GM21576 (cell line): ENCODE measurements around the gene OR1L6.

ENCODE experiments used
- ATAC-seq: cut with Tn5 transposase; IDR thresholded peaks from one replicate; pipeline ENCODE4 v1.9.1; 2021; ENCODE audit warnings: mild to moderate bottlenecking, moderate library complexity; ENCODE audit not compliant: unreplicated experiment

The OR1L6 gene, protein sequence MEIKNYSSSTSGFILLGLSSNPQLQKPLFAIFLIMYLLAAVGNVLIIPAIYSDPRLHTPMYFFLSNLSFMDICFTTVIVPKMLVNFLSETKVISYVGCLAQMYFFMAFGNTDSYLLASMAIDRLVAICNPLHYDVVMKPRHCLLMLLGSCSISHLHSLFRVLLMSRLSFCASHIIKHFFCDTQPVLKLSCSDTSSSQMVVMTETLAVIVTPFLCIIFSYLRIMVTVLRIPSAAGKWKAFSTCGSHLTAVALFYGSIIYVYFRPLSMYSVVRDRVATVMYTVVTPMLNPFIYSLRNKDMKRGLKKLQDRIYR

DNA sequence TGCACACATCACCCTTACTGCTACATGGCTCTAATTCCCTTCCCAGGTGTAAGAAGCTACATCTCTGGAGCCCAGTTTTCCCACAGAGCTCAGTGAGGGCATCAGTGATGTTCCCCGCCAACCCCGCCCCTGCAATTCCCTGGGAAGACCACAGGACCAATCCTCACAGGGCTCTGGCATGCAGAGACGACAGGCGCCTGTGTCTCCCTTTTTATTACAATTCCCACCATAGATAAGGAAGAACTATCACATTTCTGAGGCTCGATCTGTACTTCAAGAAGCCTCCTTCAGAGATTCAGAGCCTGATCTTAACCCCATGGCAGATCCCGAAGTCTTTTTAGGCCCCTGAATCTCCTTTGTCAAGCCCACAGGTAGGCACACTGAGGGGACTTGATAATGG is at the start of gene OR1L6:
Gene OR1L6, plus strand, starts transcription at position 301 of the 400 bp plus-strand sequence. CDS start 7,545 bp downstream, outside the sequence.
- ATAC-seq = no peak

DNA sequence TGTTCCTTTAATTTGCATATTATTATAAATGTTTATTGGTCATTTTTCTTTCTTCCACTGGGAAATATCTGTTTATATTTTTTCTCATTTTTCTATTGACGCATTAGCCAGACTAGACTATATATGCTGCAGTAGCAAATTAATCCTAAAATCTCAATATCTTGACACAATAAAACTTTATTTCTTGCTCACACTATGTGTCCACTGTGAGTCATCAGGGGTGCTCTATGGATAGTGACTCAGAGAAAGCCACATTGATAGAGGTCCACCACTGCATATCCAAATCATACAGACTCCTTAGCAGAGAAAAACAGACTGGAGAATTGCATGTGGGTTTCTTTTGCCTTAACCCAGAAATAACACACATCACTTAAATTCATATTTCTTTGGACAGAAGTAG is 46.4 kb upstream of the OR1L6 start:
- no peak for ATAC-seq

DNA sequence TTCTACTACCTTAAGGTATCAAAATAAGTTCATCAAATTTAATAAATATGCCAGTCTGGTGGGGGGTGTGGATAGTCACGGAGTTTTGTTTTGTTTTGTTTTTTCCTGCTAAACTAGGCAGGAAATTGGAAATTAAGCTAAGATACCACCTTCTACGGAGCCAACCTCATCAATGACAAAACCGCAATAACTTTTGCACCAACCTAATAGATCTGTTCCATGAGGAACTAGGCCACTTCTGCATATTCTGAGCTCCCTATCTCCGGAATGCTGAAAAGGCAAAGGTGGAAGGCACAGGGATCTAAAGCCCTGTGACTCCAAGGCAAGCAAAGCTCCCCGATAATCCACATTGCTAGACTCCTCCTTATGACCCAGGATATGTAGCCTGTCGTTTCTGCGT is 24.1 kb upstream of the OR1L6 start:
- ATAC-seq = no peak

DNA sequence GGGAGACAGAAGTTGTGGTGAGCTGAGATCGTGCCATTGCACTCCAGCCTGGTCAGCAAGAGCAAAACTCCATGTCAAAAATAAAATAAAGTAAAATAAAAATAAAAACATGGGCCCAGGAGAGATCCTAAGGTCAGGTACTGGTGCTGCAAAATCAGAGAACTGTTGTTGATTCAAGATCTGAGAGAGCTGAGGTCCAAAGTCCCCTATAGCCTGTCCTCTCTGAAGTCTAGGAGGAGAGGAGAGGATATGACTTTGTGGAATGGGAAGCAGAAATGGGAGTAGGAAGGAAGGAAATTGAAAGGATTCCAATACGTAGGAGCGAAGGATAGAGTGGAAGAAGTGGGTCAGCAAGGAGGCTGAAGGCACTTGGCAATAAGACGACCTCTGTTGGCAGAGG is 22.9 kb upstream of the OR1L6 start:
- ATAC-seq = no peak

DNA sequence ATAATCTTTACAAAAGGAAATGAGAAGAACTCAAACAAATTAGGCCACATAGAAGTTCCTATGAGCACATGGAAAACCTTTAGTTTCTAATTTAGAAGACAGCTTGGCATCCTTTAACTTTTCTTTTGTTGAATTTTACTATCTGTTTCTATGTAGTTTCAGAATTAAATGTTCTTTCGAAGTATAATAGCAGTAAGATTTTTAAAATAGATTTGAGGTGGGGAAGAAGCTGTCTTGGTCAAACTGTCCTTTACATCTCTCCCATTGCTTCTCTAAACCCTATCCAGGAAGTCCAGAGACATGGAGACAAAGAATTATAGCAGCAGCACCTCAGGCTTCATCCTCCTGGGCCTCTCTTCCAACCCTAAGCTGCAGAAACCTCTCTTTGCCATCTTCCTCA is 18.4 kb upstream of the OR1L6 start, which contains the start of gene OR1L4:
Gene OR1L4, plus strand, starts transcription at position 301 of the 400 bp plus-strand sequence. Its CDS starts 0 bp downstream, at position 301.
- no peak for ATAC-seq

DNA sequence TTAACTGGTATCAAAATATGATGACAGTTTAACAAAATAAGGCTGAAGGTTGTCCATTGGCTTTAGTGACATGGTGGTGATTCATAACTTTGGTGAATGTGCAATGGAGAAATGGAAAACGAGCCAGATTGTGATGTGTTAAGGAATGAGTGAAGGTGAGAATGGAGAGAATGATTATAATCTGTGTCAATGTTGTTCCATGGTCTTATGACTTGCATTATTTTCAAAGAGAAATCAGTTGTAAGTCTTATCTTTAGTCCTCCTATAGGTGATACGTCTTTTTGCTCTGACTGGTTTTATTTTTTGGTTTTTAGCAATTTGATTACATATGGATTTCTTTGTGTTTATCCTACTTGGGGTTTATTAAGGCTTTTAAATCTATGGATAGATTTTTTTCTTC is 12.7 kb downstream of the OR1L6 start:
- ATAC-seq = no peak

DNA sequence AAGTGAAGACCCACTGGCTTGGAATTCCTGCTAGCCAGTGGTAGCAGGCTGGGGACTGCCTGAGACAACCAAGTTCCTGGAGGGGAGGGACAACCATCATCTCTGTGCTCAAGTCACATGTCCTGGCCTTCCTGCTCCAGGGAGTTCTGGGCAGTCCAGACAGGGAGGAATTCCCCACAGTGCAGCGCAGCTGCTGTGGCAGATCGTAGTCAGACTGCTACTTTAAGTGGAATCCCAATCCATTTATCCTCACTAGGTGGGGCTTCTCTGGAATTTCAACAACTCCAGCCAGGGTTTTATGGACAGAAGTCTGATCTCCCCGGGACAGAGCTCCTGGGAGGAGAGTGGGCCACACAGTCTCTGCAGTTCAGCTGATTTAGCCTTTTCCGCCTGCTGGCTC is 25.7 kb downstream of the OR1L6 start:
- no peak for ATAC-seq

DNA sequence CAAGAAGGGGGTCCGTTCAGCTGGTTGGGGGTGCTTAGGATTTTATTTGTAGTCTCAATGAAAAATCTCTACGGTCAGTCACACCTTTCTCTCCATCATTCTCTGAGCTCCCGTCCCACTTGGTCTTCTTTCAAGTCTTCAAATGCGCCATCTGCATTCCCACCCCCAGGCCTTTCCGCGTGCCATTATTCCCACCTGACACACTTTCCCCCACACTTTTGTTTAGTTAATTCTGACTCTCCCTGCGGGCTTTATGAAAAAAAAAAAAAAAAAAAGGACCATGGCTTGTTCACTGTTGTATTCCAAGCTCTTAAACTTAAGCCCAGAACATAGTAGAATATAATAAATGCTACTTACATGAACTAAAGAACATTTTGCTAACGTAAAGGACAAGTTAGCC is 34.9 kb downstream of the OR1L6 start:
- no peak for ATAC-seq

DNA sequence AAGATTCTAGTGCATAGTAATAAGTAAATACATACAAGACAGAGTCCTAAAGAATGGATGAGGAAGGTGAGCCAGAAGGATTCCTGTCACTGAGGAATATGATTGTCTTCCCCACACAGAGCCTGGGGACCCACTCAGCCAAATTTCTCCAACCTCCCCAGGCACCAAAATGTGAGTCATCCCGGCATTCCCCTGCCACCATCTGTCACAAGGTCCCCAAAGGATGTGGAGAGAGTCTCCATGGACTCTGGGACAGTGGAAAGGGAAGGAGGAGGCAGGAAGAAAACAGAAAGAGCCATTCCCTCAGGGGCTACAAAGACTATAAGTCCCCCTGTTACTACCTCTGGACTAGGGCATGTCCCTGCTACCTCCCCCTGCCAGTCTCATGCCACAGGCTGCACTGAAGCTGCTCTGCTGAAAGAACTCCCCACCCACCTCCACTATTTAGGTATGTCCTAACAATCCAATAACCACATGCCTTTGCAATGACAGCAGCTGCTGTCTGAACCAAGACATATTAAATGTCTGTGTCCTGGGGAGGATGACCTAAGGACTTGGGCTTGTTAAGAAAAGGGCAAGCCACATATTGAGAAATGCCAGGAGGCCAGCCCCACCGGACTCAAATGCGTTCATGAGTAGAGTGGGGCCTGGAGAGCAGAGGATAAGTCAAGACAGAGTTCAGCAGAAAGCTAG is 36.0 kb downstream of the OR1L6 start:
- no peak for ATAC-seq

DNA sequence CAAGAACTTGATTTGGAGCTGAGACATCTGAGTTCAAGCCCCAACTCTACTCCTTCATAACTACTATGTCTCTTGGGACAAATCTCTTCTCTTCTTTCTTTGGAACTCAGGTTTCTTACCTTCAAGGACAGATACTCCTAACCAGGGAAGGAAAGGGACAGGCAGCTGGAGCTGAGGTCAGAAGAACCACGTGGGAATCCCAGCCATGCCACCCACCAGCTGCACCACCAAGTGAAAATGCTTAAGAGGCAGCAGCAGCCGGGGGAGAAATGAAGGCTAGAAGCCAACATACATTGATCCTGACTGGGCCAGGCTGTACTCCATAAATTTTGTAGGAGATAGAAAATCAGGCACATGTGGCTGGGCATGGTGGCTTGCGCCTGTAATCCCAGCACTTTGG is 37.1 kb downstream of the OR1L6 start:
- ATAC-seq = no peak

DNA sequence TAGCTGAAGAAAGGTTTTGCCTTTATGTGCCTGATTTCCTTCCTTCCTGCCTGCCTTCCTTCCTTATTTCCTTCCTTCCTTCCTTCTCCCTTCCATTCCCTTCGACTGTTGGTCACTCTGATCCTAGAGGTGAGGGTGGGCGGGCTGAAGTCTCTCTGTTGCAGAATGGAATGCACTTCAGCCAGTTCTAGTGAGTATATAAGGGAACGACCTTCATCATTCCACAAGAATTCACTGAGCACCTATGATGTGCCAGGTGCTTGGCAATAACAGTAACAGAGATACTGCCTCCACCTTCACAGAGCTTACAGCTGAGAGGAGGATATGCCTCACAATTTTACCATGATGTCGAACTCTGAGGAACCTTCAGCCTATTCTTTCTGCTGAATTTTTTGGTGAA is 37.9 kb downstream of the OR1L6 start:
- ATAC-seq = no peak

DNA sequence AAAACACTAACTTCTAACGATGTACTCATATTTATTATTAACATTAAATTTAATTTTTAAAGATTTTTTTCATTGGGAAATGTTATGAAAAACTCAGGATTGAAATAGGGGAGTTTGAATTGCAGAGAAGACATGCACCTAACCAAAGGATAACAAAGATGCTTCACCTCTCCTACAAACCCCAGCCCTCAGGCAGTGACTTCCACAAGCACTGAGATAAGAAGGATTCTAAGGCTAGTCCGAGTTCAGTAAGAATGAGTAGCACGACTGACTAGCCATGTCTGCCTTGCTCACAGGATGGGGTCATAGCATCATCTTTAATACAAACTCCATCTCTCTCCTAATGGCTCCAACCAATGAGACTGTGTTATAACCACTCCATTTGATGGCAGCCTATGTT is 39.6 kb downstream of the OR1L6 start:
- ATAC-seq = no peak

DNA sequence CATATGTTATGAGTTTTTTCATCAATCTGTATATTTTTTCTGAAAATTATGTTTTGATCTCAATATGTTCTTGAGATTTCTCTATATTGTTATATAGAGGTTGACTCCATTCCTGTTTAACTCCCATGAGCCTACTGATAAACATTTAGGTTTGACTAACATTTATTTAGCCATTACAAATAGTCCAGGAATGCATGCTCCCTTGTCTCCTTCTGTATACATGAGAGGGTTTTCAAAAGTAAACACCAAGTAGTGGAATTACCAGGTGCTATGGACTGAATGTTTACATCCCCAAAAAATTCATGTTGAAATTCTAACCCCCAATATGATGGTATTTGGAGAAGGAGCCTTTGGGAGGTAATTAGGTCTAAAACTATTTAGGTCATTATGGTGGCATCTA is 43.2 kb downstream of the OR1L6 start:
- ATAC-seq = no peak

DNA sequence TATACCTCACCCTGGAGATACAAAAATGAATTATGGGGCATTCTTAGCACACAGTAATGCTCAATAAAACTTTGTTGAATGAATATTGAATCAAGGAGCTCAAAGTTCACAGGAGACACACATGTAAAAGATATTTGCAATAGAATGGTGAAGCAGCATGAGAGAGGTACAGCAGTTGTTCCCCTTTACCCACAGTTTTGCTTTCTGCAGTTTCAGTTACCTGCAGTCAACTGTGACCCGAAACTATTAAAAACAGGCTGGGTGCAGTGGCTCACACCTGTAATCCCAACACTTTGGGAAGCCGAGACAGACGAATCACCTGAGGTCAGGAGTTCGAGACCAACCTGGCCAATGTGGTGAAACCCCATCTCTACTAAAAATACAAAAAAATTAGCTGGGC is 44.2 kb downstream of the OR1L6 start:
- no peak for ATAC-seq

DNA sequence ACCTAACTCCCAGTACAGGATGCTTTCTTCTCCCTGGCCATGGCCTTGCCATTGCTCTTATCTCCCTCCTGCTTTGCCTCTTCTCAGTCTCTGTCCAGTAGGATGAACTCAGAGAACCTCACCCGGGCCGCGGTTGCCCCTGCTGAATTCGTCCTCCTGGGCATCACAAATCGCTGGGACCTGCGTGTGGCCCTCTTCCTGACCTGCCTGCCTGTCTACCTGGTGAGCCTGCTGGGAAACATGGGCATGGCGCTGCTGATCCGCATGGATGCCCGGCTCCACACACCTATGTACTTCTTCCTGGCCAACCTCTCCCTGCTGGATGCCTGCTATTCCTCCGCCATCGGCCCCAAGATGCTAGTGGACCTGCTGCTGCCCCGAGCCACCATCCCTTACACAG is 46.7 kb downstream of the OR1L6 start, which contains the start of gene OR5C1:
Gene OR5C1, plus strand, starts transcription at position 103 of the 400 bp plus-strand sequence. Its CDS starts 0 bp downstream, at position 103.
- ATAC-seq = no peak

DNA sequence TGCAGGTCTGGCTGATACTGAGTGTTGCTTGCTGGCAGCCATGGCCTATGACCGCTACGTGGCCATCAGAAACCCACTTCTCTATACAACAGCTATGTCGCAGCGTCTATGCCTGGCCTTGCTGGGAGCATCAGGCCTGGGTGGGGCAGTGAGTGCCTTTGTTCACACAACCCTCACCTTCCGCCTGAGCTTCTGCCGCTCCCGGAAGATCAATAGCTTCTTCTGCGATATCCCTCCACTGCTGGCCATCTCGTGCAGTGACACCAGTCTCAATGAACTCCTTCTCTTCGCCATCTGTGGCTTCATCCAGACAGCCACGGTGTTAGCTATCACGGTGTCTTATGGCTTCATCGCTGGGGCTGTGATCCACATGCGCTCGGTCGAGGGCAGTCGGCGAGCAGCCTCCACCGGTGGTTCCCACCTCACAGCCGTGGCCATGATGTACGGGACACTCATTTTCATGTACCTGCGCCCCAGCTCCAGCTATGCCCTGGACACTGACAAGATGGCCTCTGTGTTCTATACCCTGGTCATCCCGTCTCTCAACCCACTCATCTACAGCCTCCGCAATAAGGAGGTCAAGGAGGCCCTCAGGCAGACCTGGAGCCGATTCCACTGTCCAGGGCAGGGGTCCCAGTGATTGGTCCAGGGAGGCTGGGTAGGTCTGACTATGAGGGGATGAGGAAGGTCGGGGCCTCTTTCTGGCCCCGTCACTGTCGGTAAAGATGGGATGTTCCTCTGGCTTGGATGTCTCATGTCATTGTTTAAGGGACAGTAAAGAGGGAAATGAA is 47.3 kb downstream of the OR1L6 start:
- no peak for ATAC-seq

DNA sequence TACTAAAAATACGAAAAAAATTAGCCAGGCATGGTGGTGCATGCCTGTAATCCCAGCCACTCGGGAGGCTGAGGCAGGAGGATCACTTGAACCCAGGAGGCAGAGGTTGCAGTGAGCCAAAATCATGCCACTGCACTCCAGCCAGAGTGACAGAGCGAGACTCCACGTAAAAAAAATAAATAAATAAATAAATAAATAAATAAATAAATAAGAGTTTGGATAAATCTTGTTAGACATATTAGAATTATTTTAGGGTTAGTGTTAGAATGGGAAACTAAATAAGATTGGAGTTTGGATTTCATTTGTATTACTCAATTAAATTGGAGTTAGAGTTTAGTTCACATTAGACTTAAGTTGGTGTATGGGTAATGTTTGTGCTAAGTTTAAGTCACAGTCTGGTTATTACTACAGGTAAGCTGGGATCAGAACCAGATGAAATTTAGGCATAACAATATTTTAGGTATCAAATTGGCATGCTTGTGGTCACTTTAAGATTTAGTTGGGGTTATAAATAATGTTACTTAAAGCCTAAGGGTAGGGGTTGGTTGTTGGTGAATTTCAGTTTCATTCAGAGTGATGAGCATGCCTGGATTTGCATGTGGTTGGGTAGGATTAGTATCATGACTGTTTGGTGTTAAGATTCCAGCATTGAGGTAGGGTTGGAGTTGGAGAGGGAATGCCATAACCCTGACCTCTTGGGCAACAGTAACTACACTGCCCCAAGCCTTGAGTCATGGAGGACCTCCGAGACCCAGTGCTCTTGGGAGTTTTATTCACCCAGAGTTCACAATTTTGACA is 50.0 kb downstream of the OR1L6 start:
- ATAC-seq = no peak

DNA sequence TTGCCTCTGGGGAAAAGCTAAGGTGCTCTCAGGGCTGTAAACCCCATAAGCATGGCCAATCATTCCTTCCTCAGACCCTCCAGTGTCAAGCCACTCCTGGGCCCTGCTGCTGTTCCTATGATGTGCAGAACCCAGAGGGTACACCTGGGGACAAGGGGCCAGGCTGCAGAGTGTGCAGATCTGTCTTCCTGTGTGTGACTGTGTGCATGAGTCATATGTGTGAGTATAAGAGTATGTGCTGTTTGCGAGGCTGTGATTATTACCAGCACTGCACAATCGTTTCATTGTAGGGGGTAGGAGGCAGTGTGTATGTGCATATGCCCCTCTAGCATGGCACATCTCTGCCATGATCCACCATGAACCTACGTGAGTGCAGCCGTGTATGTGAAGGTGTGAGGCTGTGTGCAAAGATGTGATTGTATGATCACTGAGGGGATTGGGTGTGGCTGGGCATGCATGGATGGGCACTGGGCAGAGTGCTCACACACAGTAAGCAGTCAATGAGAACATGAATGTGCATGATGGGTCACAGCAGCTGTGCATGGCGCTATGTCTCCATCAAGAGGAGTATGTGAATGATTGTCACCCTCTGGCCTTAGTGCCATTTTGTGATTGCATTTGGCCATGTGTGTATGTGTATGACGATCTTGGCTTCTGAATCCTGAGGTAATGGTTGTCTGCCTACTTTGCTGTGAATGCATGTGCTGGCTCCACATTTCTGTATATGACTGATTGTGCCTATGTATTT is 55.4 kb downstream of the OR1L6 start:
- no peak for ATAC-seq
